Brain microvascular endothelial cell (primary cell): ENCODE results near the gene RIMBP2.

Experiments used
- DNase-seq: peaks from one replicate; pipeline ENCODE4 v3.0.0-alpha.2; 2020
- H3K27ac ChIP-seq: fragments of 250-450 bp; sonication (Bioruptor Pico); 2 replicates; pipeline ENCODE4 v1.5.1; 2020; ENCODE audit warnings: mild to moderate bottlenecking, moderate library complexity
- H3K27me3 ChIP-seq: fragments of 250-450 bp; sonication (Bioruptor Pico); replicated peaks from 2 replicates; pipeline ENCODE4 v1.5.1; 2020; ENCODE audit warnings: mild to moderate bottlenecking
- H3K36me3 ChIP-seq: fragments of 250-450 bp; sonication (Bioruptor Pico); replicated peaks from 2 replicates; pipeline ENCODE4 v1.5.1; 2020; ENCODE audit warnings: mild to moderate bottlenecking
- H3K4me3 ChIP-seq: 2 replicates; pipeline ENCODE4 v1.5.1; 2011; ENCODE audit warnings: low read depth, mild to moderate bottlenecking, control low read depth, low read length, moderate library complexity
- in situ Hi-C: cut with HindIII; loops from 2 replicates; pipeline ENCODE4 v1.10.0; 2017; ENCODE audit warnings: low sequenced_read_pairs, low pct_ligation_motif_present
- TF ChIP-seq, protein P1 (sequence below): IDR thresholded peaks from 2 replicates; pipeline ENCODE4 v1.5.1; 2011; ENCODE audit warnings: low read depth, mild to moderate bottlenecking, moderate library complexity, low read length, control low read depth, inconsistent platforms; ENCODE audit errors: missing control alignments

The RIMBP2 gene

DNA sequence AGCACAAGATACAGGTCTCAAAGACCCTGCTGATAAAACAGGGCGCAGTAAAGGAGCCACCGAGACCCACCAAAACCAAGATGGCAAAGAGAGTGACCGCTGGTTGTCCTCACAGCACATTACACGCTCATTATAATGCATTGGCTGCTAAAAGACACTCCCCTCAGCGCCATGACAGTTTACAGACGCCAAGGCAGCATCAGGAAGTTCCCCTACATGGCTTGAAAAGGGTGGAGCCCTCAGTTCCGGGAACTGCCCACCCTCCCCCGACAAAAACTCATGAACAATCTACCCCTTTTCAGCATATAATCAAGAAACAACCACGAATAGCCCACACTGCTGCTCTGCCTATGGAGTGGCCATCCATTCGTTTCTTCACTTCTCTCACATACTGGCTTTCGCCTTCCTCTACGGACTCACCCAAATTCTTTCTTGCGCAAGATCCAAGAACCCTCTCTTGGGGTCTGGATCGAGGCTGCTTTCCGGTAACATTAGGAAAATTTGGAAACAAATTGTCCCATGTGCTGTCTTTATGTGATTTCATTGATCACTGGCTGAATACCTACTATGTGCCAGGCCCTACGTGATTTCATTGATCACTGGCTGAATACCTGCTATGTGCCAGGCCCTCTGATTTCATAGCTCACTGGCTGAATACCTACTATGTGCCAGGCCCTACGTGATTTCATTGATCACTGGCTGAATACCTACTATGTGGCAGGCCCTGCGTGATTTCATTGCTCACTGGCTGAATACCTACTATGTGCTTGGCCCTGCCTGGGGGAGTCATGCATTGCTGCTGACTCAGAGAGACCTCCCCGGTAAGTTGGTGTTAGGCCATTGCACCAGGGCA, 252.1 kb downstream of the RIMBP2 start:
- Histone ChIP-seq H3K27ac (no peak overlapping the region), H3K4me3 (no peak overlapping the region), H3K27me3 (no peaks in the 10 kb centered on the region), H3K36me3 (no peaks in the 10 kb centered on the region)
- DNase-seq = no peak
- in situ Hi-C loops = no loop called here
- TF ChIP-seq, protein P1, sequence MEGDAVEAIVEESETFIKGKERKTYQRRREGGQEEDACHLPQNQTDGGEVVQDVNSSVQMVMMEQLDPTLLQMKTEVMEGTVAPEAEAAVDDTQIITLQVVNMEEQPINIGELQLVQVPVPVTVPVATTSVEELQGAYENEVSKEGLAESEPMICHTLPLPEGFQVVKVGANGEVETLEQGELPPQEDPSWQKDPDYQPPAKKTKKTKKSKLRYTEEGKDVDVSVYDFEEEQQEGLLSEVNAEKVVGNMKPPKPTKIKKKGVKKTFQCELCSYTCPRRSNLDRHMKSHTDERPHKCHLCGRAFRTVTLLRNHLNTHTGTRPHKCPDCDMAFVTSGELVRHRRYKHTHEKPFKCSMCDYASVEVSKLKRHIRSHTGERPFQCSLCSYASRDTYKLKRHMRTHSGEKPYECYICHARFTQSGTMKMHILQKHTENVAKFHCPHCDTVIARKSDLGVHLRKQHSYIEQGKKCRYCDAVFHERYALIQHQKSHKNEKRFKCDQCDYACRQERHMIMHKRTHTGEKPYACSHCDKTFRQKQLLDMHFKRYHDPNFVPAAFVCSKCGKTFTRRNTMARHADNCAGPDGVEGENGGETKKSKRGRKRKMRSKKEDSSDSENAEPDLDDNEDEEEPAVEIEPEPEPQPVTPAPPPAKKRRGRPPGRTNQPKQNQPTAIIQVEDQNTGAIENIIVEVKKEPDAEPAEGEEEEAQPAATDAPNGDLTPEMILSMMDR = no peak

DNA sequence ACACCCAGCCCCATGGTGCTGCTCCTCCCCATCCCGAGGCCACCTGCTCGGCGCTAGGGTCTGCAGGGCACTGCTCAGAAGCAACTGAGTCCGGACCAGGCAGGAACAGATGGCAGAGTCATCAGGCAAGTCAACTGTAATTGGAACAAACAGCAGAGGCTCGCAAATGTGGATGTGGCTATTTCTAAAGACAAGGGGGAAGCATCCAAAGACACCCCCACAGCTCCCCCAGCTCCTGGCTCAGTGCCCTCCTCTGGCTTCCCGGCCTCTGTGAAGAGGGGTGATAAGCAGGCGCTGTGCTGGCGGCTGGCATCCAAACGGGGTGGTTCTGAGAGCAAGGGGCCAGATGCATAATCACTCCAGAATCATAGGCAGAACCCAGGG, 252.8 kb downstream of the RIMBP2 start:
- H3K27me3 ChIP-seq = no peaks in the 10 kb centered on the region
- H3K4me3 ChIP-seq = no peak overlapping the region
- TF ChIP-seq, protein P1 = no peak
- no peak overlapping the region for H3K27ac ChIP-seq
- in situ Hi-C loops = no loop called here
- no peaks in the 10 kb centered on the region for H3K36me3 ChIP-seq
- DNase-seq = no peak

DNA sequence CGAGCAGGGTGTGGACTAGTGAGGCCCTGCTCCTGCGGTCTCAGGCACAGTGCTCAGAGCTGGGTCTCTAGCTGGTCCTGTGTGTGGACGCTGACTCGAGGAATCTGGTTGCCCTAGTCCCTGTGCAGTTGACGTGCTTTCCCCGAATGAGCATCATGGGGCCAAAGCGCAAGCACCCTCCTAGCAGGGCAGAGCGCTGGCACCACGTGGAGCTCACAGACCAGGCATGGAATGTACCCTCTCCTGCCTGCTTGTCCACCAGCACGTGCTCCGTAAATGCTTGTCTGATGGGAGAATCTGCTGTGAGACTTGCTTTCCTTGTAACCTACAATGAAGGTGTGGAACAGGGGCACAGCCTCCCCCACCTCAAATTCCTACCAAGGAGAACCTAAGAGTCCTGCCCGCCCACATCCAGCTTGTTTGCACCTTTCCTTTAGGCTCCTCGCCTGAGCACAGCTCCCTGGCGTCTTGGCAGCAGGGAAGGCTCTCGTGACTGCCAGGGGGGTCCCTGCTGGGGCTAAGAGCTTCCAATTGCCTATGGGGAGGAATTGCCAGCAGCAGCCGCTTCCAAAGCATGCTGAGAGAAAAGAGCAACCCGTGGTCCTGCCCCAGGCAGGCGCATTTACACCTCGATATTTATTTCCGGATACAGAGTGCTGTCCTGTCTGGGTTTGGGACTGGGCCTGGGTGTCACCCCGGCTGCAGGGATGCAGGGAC, 253.4 kb downstream of the RIMBP2 start:
- in situ Hi-C loops = no loop called here
- H3K4me3 ChIP-seq = no peak overlapping the region

DNA sequence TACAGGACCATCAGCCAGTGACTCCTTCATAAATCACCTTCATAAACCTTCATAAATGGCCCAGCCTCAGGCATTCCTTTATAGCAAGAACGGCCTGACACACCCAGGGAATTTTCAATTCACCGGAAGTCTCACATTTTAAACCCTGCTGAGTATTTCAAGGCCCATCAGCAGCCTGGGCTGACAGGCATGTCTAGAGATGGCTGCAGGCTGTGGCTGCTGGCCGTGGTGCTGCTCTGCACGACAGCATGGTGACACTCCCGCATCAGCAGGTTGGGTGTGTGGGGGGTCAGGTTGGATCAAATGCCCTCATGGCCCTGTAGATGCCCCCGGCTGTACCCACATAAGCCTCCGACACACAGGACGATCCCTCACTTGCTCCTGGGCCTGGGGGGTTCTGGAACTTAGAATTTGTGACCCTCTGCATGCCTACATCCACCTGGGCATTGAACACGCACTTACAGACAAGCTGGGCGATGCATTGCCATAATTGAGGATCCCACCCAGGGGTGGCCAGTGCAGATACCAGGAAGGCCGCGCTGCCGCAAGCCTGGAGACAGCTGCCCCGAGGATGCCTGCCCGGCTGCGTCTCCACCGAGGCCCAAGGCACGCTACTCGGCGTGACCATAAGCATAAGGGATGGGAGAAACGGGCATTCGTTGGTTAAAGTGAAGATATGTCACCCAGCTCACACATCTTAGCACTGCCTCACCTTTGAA, 254.1 kb downstream of the RIMBP2 start:
- in situ Hi-C loops = no loop called here
- Histone ChIP-seq H3K36me3 (no peaks in the 10 kb centered on the region), H3K27me3 (no peaks in the 10 kb centered on the region), H3K27ac (no peak overlapping the region), H3K4me3 (no peak overlapping the region)
- TF ChIP-seq, protein P1 = no peak
- no peak for DNase-seq

More for the DNA sequence above, 253.4 kb downstream of the RIMBP2 start:
- H3K27me3 ChIP-seq = no peaks in the 10 kb centered on the region
- TF ChIP-seq, protein P1 = no peak
- no peak for DNase-seq
- no peak overlapping the region for H3K27ac ChIP-seq
- H3K36me3 ChIP-seq = no peaks in the 10 kb centered on the region

DNA sequence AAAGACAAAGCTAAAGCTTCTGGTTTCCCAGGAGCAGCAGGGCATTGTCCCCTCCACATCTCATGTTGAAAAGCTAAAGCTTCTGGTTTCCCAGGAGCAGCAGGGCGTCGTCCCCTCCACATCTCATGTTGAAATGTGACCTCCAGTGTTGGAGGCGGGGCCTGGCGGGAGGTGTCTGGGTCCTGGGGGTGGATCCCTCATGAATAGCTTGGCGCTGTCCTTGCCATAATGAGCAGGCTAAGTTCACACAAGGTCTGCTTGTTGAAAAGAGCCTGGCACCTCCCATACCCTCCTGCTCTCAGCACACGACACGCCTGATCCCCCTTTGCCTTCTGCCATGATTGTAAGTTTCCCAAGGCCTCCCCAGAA, 254.7 kb downstream of the RIMBP2 start:
- in situ Hi-C loops = no loop called here
- H3K4me3 ChIP-seq = no peak overlapping the region
- no peak for DNase-seq
- H3K27ac ChIP-seq = no peak overlapping the region
- no peaks in the 10 kb centered on the region for H3K27me3 ChIP-seq
- TF ChIP-seq, protein P1 = no peak
- no peaks in the 10 kb centered on the region for H3K36me3 ChIP-seq
